HG03139 (cell line): ENCODE measurements around the gene NPTX1.
"Not testable (repeated sequence)": the region's sequence is repeated elsewhere in the genome, so short reads cannot be mapped to it uniquely, and the experiment has no call there.

Experiments
- ATAC-seq: cut with Tn5 transposase; IDR thresholded peaks from one replicate; pipeline ENCODE4 v1.9.1; 2021; ENCODE audit not compliant: unreplicated experiment

The NPTX1 gene, protein sequence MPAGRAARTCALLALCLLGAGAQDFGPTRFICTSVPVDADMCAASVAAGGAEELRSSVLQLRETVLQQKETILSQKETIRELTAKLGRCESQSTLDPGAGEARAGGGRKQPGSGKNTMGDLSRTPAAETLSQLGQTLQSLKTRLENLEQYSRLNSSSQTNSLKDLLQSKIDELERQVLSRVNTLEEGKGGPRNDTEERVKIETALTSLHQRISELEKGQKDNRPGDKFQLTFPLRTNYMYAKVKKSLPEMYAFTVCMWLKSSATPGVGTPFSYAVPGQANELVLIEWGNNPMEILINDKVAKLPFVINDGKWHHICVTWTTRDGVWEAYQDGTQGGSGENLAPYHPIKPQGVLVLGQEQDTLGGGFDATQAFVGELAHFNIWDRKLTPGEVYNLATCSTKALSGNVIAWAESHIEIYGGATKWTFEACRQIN

DNA sequence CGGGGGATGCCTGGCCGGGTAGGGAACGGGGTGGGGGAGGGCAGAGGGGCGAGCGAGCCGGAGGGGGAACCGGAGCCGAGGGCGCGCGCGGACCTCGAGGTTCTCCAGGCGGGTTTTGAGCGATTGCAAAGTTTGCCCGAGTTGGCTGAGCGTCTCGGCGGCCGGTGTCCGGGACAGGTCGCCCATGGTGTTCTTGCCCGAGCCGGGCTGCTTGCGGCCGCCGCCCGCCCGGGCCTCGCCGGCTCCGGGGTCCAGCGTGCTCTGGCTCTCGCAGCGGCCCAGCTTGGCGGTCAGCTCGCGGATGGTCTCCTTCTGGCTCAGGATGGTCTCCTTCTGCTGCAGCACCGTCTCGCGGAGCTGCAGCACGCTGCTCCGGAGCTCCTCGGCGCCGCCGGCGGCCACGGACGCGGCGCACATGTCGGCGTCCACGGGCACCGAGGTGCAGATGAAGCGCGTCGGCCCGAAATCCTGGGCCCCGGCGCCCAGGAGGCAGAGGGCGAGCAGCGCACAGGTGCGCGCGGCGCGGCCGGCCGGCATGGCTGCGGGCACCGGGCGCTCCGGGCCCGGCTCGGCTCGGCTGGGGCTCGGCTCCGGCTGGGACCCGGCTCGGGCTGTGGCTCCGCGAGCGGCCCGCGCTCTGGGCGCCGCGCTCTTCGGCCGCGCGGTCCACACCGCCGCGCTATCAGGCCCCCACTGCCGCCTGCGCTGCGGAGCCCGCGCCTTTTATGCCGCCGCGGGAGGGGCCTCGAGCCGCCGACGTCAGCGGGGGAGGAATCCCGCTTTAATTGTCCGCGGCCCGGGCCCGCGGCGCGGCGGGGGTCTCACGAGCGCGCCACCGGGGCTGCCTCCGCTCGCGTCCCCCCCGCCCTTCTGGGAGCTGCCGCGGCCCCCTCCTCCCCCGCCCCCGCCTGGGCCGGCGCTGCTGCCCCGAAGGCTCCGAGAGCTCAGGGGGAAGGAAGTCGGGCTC lies at the start of gene NPTX1:
Gene NPTX1 (minus strand): TSS at position 698 of the 967 bp plus-strand sequence. CDS start 161 bp downstream, at position 537.
- ATAC-seq: no peak

GRCh38 chr17:80523956-80524712 lies 47.7 kb upstream of the NPTX1 start:
- ATAC-seq: no peak

- no peak for ATAC-seq
These were observed 46.8 kb upstream of the NPTX1 start for GRCh38 chr17:80523054-80523744.

- ATAC-seq: no peak
These were observed 44.5 kb upstream of the NPTX1 start for GRCh38 chr17:80520810-80521455.

GRCh38 chr17:80519091-80519781 lies 42.8 kb upstream of the NPTX1 start:
- ATAC-seq: no peak

- ATAC-seq: no peak
These were observed 42.0 kb upstream of the NPTX1 start for GRCh38 chr17:80518392-80518791.

- ATAC-seq: no peak
These were observed 41.2 kb upstream of the NPTX1 start for GRCh38 chr17:80517641-80518040.

- no peak for ATAC-seq
These were observed 39.9 kb upstream of the NPTX1 start for GRCh38 chr17:80516171-80516932.

- no peak for ATAC-seq
These were observed 37.5 kb upstream of the NPTX1 start for GRCh38 chr17:80513892-80514291.

GRCh38 chr17:80513201-80513600 lies 36.8 kb upstream of the NPTX1 start:
- no peak for ATAC-seq

DNA sequence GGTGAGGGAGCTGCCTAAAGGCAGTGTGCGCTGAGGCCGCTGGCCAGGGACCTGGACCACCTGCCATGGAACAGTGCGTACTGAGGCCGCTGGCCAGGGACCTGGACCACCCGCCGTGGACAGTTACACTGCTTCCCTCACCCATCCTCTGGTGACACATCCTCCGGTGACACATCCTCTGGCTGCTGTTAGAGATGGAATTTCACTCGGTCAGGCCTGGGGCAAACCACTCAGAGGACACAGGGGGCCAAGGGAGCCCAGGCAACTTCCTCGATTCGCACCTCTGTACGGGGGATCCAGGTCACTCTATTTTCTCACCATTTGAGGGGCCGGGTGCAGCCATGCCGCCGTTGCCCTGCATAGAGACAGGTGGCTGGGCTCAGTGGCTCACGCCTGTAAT lies 35.8 kb upstream of the NPTX1 start:
- ATAC-seq: no peak

GRCh38 chr17:80511222-80512180 lies 35.1 kb upstream of the NPTX1 start:
- no peak for ATAC-seq

GRCh38 chr17:80510772-80511171 lies 34.4 kb upstream of the NPTX1 start:
- ATAC-seq: no peak

DNA sequence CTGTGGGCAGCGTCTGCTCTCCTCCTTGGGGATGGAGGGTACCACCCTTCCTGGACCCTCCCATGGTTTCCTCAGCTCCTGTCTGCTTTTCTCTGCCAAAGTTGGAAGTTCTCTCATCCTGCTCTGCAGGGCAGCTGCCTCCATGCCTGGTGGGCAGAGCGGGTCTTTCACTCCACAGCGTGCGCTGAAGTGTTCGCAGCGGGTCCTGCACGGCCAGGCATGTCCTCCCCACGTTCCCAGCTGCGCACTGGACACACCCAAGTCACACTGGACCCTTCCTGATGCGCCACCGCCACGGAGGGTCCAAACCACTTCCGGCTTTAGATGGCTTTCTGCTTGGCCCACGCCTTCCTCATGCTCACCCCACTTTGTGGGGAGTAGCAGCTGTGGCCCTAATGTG lies 33.7 kb upstream of the NPTX1 start:
- ATAC-seq: no peak

- no peak for ATAC-seq
These were observed 32.9 kb upstream of the NPTX1 start for GRCh38 chr17:80509311-80509710.

- no peak for ATAC-seq
These were observed 31.6 kb upstream of the NPTX1 start for GRCh38 chr17:80507965-80508364.

- not testable (repeated sequence) for ATAC-seq
These were observed 30.8 kb upstream of the NPTX1 start for GRCh38 chr17:80507177-80507576.
